Uterus (tissue), 4 donors: Measurements from ENCODE around the gene EVI5. TPM values are rescaled to one million over a fixed set of nuclear protein-coding genes. Genes with fewer than 3 reads are reported as not detected.

Experiments used
- DNase-seq, 2 donors: peaks; one replicate each; pipeline ENCODE4 v3.0.0-alpha.2; 2019 to 2020
- H3K27ac ChIP-seq, 2 donors: fragments of 200-600 bp; sonication (generic); 1 replicate in 1 of 2; 2 replicates in 1 of 2; pipeline ENCODE4 v1.5.1; 2016 to 2018
- H3K27me3 ChIP-seq, 2 donors: fragments of 200-600 bp; sonication (generic); one replicate each; pipeline ENCODE4 v1.5.1; 2018 to 2019; ENCODE audit warnings: control low read depth in 1 of 2
- H3K36me3 ChIP-seq, 2 donors: fragments of 200-600 bp; sonication (generic); one replicate each; pipeline ENCODE4 v1.5.1; 2019; ENCODE audit warnings: control low read depth in 1 of 2
- H3K4me1 ChIP-seq, 2 donors: fragments of 200-600 bp; sonication (generic); one replicate each; pipeline ENCODE4 v1.5.1; 2018 to 2019; ENCODE audit warnings: control low read depth in 1 of 2
- H3K4me3 ChIP-seq, 2 donors: fragments of 200-600 bp; sonication (generic); 1 replicate in 1 of 2; 2 replicates in 1 of 2; pipeline ENCODE4 v1.5.1; 2018 to 2019; ENCODE audit warnings: mild to moderate bottlenecking in 1 of 2
- H3K9me3 ChIP-seq, 2 donors: fragments of 200-600 bp; sonication (generic); one replicate each; pipeline ENCODE4 v1.5.1; 2019; ENCODE audit warnings: control low read depth in 1 of 2
- CTCF ChIP-seq, 4 experiments: fragments of 200-600 bp in 2 of 4; fragments of 450-650 bp in 2 of 4; sonication (generic) in 2 of 4; IDR thresholded peaks; one replicate each; pipeline ENCODE4 v1.5.1; 2016 to 2019; ENCODE audit warnings: antibody characterized with exemption in 4 of 4, mild to moderate bottlenecking in 2 of 4, moderate library complexity in 1 of 4
- POLR2A ChIP-seq, 2 donors: fragments of 450-650 bp; IDR thresholded peaks; one replicate each; pipeline ENCODE4 v1.6.1; 2016; ENCODE audit warnings: antibody characterized with exemption in 2 of 2, mild to moderate bottlenecking in 1 of 2, moderate library complexity in 1 of 2
- intact Hi-C: fragments of 100-400 bp; cut with DNase I; formaldehyde crosslinking; loops from one replicate; pipeline ENCODE4 v1.15.1; 2023; ENCODE audit warnings: low total_unique reads
- total RNA-seq, 4 donors: library from RNA; depleted of rRNA in 3 of 4; stranded (reverse); fragments of >200 nt in 3 of 4; gene quantifications; one replicate each; pipeline versions ENCODE4 v1.1.0 to v1.2.4, GENCODE V29; 2014 to 2023
- donor health status: DM: yes; HTN: yes; CAD: no.

The EVI5 gene
- total RNA-seq, 4 donors from 2014 or later = 53.0 to 112 (median 58.4) TPM

- intact Hi-C loops = no loop called here
- peak; percentile 96 to 97 for DNase-seq
- H3K4me1 ChIP-seq = peaks cover 0 to 12% of the 10 kb centered on the region in 2 donors
- H3K36me3 ChIP-seq = no peaks in the 10 kb centered on the region
- H3K27me3 ChIP-seq = no peaks in the 10 kb centered on the region
- H3K4me3 ChIP-seq = peak within 1 kb of the TSS; percentile 71 to 83
- TF ChIP-seq POLR2A (IDR thresholded peaks at IDR 0.05) (peak; percentile 83 to 97), CTCF (IDR thresholded peaks at IDR 0.05) (peak; percentile 87 to 95 (median 92))
- H3K27ac ChIP-seq = peak within 1 kb of the TSS; percentile 90 to 93
- H3K9me3 ChIP-seq = no peaks in the 10 kb centered on the region
Observed at GRCh38 chr1:92831762-92832536, 47.0 kb upstream of the EVI5 start, which contains the start of gene RPL5. RPL5 (plus strand) TSS chr1:92832040; CDS start chr1:92832115, 75 bp downstream.

GRCh38 chr1:92831368-92831761 lies 46.5 kb upstream of the EVI5 start:
- no peaks in the 10 kb centered on the region for H3K9me3 ChIP-seq
- TF ChIP-seq CTCF (IDR thresholded peaks at IDR 0.05) = no peak
- TF ChIP-seq POLR2A (IDR thresholded peaks at IDR 0.05) = no peak
- no peaks in the 10 kb centered on the region for H3K36me3 ChIP-seq
- H3K27ac ChIP-seq = peak overlapping the region; percentile 90 to 93
- intact Hi-C loops = no loop called here
- peak overlapping the region in 1 of 2 donors; percentile 71 for H3K4me3 ChIP-seq
- no peaks in the 10 kb centered on the region for H3K27me3 ChIP-seq
- DNase-seq = no peak
- H3K4me1 ChIP-seq = peaks cover 0 to 12% of the 10 kb centered on the region in 2 donors

- H3K4me3 ChIP-seq = no peak overlapping the region
- H3K27me3 ChIP-seq = no peaks in the 10 kb centered on the region
- no peaks in the 10 kb centered on the region for H3K36me3 ChIP-seq
- intact Hi-C loops = no loop called here
- no peak for DNase-seq
- H3K9me3 ChIP-seq = no peaks in the 10 kb centered on the region
- no peak overlapping the region for H3K27ac ChIP-seq
- H3K4me1 ChIP-seq = no peaks in the 10 kb centered on the region
- TF ChIP-seq POLR2A (IDR thresholded peaks at IDR 0.05) (no peak), CTCF (IDR thresholded peaks at IDR 0.05) (no peak)
Observed at GRCh38 chr1:92826792-92827191, 41.9 kb upstream of the EVI5 start.

DNA sequence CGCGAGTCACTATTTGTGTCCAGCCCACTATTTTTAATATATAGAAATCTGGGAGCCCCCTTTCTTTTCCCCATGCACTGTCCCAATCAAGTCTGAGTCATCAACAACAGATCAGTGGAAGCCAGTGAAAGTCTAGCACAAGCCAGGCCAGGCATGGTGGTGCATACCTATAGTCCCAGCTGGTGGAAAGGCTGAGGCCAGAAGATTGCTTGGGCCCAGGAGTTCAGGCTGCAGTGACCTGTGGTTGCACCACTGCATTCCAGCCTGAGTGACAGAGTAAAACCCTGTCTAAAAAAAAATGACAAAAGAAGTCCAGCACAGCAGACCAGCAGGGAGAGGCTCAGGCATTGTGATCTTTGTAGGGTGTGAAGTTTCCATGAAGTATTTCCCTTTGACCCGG lies 38.0 kb upstream of the EVI5 start:
- no peaks in the 10 kb centered on the region for H3K4me1 ChIP-seq
- DNase-seq = no peak
- H3K27me3 ChIP-seq = no peaks in the 10 kb centered on the region
- H3K27ac ChIP-seq = no peak overlapping the region
- intact Hi-C loops = no loop called here
- no peaks in the 10 kb centered on the region for H3K36me3 ChIP-seq
- H3K9me3 ChIP-seq = no peaks in the 10 kb centered on the region
- H3K4me3 ChIP-seq = no peak overlapping the region
- TF ChIP-seq CTCF (IDR thresholded peaks at IDR 0.05) = no peak
- TF ChIP-seq POLR2A (IDR thresholded peaks at IDR 0.05) = no peak

GRCh38 chr1:92820551-92820950 lies 35.6 kb upstream of the EVI5 start:
- no peak overlapping the region for H3K27ac ChIP-seq
- TF ChIP-seq CTCF (IDR thresholded peaks at IDR 0.05) = no peak
- no peak overlapping the region for H3K4me3 ChIP-seq
- no peaks in the 10 kb centered on the region for H3K27me3 ChIP-seq
- intact Hi-C loops = no loop called here
- no peaks in the 10 kb centered on the region for H3K36me3 ChIP-seq
- no peaks in the 10 kb centered on the region for H3K4me1 ChIP-seq
- no peak for DNase-seq
- H3K9me3 ChIP-seq = no peaks in the 10 kb centered on the region
